ENCODE results near the gene TEKT2.

DNA sequence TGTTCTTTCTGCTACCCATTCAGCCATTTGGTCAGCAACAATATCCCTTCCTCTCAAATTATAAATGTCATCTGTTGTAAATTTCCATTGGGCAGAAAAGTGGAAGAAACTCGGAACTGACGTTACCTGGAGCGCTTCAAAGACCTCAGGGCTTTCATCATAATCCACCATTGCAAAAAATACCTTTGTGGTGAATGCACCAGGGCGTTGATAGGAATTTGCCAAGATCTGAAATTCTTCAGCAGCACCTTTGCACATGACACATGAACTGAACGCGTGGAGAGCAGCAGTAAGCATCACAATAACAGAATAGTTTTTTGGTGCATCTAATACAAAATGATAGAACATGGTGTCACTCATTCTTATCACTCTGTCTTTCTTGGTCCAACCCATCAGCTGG, 3.1 kb upstream of the TEKT2 start:
- TF ChIP-seq MYNN (tag by site-specific recombination; IDR thresholded peaks at IDR 0.05; ENCODE audit: borderline replicate concordance) (no peak), YY1 (tag by site-specific recombination; IDR thresholded peaks at IDR 0.05) (no peak), ZNF843 (tag by site-specific recombination; IDR thresholded peaks at IDR 0.05) (no peak), ZNF561 (tag by site-specific recombination; IDR thresholded peaks at IDR 0.05; ENCODE audit: borderline replicate concordance) (no peak)
- TF ChIP-seq, protein P1, sequence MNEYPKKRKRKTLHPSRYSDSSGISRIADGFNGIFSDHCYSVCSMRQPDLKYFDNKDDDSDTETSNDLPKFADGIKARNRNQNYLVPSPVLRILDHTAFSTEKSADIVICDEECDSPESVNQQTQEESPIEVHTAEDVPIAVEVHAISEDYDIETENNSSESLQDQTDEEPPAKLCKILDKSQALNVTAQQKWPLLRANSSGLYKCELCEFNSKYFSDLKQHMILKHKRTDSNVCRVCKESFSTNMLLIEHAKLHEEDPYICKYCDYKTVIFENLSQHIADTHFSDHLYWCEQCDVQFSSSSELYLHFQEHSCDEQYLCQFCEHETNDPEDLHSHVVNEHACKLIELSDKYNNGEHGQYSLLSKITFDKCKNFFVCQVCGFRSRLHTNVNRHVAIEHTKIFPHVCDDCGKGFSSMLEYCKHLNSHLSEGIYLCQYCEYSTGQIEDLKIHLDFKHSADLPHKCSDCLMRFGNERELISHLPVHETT (tag by site-specific recombination; IDR thresholded peaks at IDR 0.05) = no peak
- TF ChIP-seq, protein P2, sequence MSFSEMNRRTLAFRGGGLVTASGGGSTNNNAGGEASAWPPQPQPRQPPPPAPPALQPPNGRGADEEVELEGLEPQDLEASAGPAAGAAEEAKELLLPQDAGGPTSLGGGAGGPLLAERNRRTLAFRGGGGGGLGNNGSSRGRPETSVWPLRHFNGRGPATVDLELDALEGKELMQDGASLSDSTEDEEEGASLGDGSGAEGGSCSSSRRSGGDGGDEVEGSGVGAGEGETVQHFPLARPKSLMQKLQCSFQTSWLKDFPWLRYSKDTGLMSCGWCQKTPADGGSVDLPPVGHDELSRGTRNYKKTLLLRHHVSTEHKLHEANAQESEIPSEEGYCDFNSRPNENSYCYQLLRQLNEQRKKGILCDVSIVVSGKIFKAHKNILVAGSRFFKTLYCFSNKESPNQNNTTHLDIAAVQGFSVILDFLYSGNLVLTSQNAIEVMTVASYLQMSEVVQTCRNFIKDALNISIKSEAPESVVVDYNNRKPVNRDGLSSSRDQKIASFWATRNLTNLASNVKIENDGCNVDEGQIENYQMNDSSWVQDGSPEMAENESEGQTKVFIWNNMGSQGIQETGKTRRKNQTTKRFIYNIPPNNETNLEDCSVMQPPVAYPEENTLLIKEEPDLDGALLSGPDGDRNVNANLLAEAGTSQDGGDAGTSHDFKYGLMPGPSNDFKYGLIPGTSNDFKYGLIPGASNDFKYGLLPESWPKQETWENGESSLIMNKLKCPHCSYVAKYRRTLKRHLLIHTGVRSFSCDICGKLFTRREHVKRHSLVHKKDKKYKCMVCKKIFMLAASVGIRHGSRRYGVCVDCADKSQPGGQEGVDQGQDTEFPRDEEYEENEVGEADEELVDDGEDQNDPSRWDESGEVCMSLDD (tag by site-specific recombination; IDR thresholded peaks at IDR 0.05) = no peak

All from HEK293 (cell line).